ENCODE measurements around the gene SLC5A11.

GRCh38 chr16:24896439-24896838, 50.7 kb downstream of the SLC5A11 start:
- TF ChIP-seq, protein P1, sequence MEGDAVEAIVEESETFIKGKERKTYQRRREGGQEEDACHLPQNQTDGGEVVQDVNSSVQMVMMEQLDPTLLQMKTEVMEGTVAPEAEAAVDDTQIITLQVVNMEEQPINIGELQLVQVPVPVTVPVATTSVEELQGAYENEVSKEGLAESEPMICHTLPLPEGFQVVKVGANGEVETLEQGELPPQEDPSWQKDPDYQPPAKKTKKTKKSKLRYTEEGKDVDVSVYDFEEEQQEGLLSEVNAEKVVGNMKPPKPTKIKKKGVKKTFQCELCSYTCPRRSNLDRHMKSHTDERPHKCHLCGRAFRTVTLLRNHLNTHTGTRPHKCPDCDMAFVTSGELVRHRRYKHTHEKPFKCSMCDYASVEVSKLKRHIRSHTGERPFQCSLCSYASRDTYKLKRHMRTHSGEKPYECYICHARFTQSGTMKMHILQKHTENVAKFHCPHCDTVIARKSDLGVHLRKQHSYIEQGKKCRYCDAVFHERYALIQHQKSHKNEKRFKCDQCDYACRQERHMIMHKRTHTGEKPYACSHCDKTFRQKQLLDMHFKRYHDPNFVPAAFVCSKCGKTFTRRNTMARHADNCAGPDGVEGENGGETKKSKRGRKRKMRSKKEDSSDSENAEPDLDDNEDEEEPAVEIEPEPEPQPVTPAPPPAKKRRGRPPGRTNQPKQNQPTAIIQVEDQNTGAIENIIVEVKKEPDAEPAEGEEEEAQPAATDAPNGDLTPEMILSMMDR (optimal IDR thresholded peaks at IDR 0.05 in 1 of 3, IDR thresholded peaks at IDR 0.05 in 1 of 3, conservative IDR thresholded peaks at IDR 0.05 in 1 of 3; ENCODE audit: extremely low read depth in 1 of 3, insufficient read depth in 2 of 3, low read length in 3 of 3), result no peak
- no peak for TF ChIP-seq EZH2 (IDR thresholded peaks at IDR 0.05; ENCODE audit: low read length)

Data from keratinocyte (primary cell).